ENCODE results near the gene ERGIC1.
"Not testable (repeated sequence)": the region's sequence is repeated elsewhere in the genome, so short reads cannot be mapped to it uniquely, and the experiment has no call there.

The ERGIC1 gene

GRCh38 chr5:172883066-172883465 is 49.0 kb downstream of the ERGIC1 start:
- no peak for DNase-seq

GRCh38 chr5:172885597-172886340 is 51.7 kb downstream of the ERGIC1 start:
- no peak for DNase-seq

- no peak for DNase-seq
These were observed 52.4 kb downstream of the ERGIC1 start for GRCh38 chr5:172886476-172886875.

GRCh38 chr5:172886974-172887501 is 53.0 kb downstream of the ERGIC1 start:
- no peak for DNase-seq

- DNase-seq = no peak
These were observed 53.6 kb downstream of the ERGIC1 start for GRCh38 chr5:172887692-172888091.

- no peak for DNase-seq
These were observed 56.6 kb downstream of the ERGIC1 start for GRCh38 chr5:172890659-172891058.

GRCh38 chr5:172891716-172892421 is 57.8 kb downstream of the ERGIC1 start:
- DNase-seq = no peak

- DNase-seq = no peak
These were observed 58.7 kb downstream of the ERGIC1 start for GRCh38 chr5:172892713-172893112.

- DNase-seq = no peak
These were observed 60.8 kb downstream of the ERGIC1 start for GRCh38 chr5:172894767-172895388.

GRCh38 chr5:172895549-172895948 is 61.5 kb downstream of the ERGIC1 start:
- no peak for DNase-seq

GRCh38 chr5:172896465-172896864 is 62.4 kb downstream of the ERGIC1 start:
- DNase-seq = no peak

- DNase-seq = not testable (repeated sequence)
These were observed 63.0 kb downstream of the ERGIC1 start for GRCh38 chr5:172897067-172897466.

GRCh38 chr5:172897481-172898217 is 63.6 kb downstream of the ERGIC1 start:
- no peak for DNase-seq

- DNase-seq = no peak
These were observed 64.3 kb downstream of the ERGIC1 start for GRCh38 chr5:172898218-172898842.

GRCh38 chr5:172898843-172899369 is 64.9 kb downstream of the ERGIC1 start:
- DNase-seq = no peak

- DNase-seq = no peak
These were observed 65.4 kb downstream of the ERGIC1 start for GRCh38 chr5:172899436-172899835.

GRCh38 chr5:172901012-172901780 is 67.1 kb downstream of the ERGIC1 start:
- DNase-seq = no peak

GRCh38 chr5:172901788-172902496 is 67.9 kb downstream of the ERGIC1 start:
- no peak for DNase-seq

- DNase-seq = no peak
These were observed 68.7 kb downstream of the ERGIC1 start for GRCh38 chr5:172902497-172903472.

Data from RPMI8226 (cell line).